Stimulated activated CD4-positive, alpha-beta T cell treated with anti-CD3 and anti-CD28 coated beads, Interleukin-2, amount 100 ng/mL, for 48 hours (primary cell): ENCODE results near the gene FLNB.
"Not testable (repeated sequence)": the region's sequence is repeated elsewhere in the genome, so short reads cannot be mapped to it uniquely, and the experiment has no call there.

ENCODE experiments used
- DNase-seq, 2 donors: peaks; one replicate each; pipeline ENCODE4 v3.0.0-alpha.2; 2020

The FLNB gene

GRCh38 chr3:57982561-57983243, 25.5 kb upstream of the FLNB start:
- no peak for DNase-seq

- DNase-seq = peak; percentile 28 to 29
These were observed 24.3 kb upstream of the FLNB start for GRCh38 chr3:57983734-57984518.

GRCh38 chr3:57985176-57985983, 22.8 kb upstream of the FLNB start:
- DNase-seq = no peak

GRCh38 chr3:57985984-57986246, 22.3 kb upstream of the FLNB start:
- no peak for DNase-seq

GRCh38 chr3:57986261-57986660, 22.0 kb upstream of the FLNB start:
- DNase-seq = no peak

GRCh38 chr3:57989198-57989597, 19.0 kb upstream of the FLNB start:
- not testable (repeated sequence) for DNase-seq

GRCh38 chr3:57989646-57990045, 18.6 kb upstream of the FLNB start:
- DNase-seq = no peak

- no peak for DNase-seq
These were observed 15.6 kb upstream of the FLNB start for GRCh38 chr3:57992452-57993213.

- DNase-seq = no peak
These were observed 9.6 kb upstream of the FLNB start for GRCh38 chr3:57998366-57999283.

GRCh38 chr3:57999417-58000115, 8.7 kb upstream of the FLNB start:
- no peak for DNase-seq

GRCh38 chr3:58000306-58001085, 7.7 kb upstream of the FLNB start:
- no peak for DNase-seq

GRCh38 chr3:58001086-58001467, 7.1 kb upstream of the FLNB start:
- no peak for DNase-seq

GRCh38 chr3:58001979-58002378, 6.2 kb upstream of the FLNB start:
- DNase-seq = no peak

GRCh38 chr3:58003093-58003492, 5.1 kb upstream of the FLNB start:
- DNase-seq = no peak

- DNase-seq = no peak
These were observed 3.2 kb upstream of the FLNB start for GRCh38 chr3:58004973-58005372.

GRCh38 chr3:58005669-58006068, 2.6 kb upstream of the FLNB start:
- no peak for DNase-seq

- DNase-seq = no peak
These were observed 1.6 kb upstream of the FLNB start for GRCh38 chr3:58006661-58007060.

GRCh38 chr3:58009026-58009748, 965 bp downstream of the FLNB start:
- peak in 1 of 2 donors; percentile 39 for DNase-seq

GRCh38 chr3:58009749-58010535, 1.7 kb downstream of the FLNB start:
- DNase-seq = no peak
